ENCODE data around the gene LGI4.
"Not testable (repeated sequence)": the region's sequence is repeated elsewhere in the genome, so short reads cannot be mapped to it uniquely, and the experiment has no call there.

The LGI4 gene

GRCh38 chr19:35155441-35155840 lies 20.6 kb upstream of the LGI4 start:
- in situ Hi-C loops (cut with MboI; ENCODE audit: low pct_unique_long_range_greater_than_20kb, low sequenced_read_pairs, unreplicated experiment): no loop called here
- no peak for TF ChIP-seq CTCF (IDR thresholded peaks at IDR 0.05; ENCODE audit: extremely low read depth, insufficient read depth, missing control alignments)
- no peak for DNase-seq (ENCODE audit: low spot score)

GRCh38 chr19:35154525-35155406 lies 19.9 kb upstream of the LGI4 start, which contains the start of gene FXYD5:
TSS of gene FXYD5 (plus strand) at chr19:35154735. CDS start at chr19:35155551, 816 bp downstream.
- no peak for TF ChIP-seq CTCF (IDR thresholded peaks at IDR 0.05; ENCODE audit: extremely low read depth, insufficient read depth, missing control alignments)
- in situ Hi-C loops (cut with MboI; ENCODE audit: low pct_unique_long_range_greater_than_20kb, low sequenced_read_pairs, unreplicated experiment): no loop called here
- DNase-seq (ENCODE audit: low spot score): peak; percentile 78

DNA sequence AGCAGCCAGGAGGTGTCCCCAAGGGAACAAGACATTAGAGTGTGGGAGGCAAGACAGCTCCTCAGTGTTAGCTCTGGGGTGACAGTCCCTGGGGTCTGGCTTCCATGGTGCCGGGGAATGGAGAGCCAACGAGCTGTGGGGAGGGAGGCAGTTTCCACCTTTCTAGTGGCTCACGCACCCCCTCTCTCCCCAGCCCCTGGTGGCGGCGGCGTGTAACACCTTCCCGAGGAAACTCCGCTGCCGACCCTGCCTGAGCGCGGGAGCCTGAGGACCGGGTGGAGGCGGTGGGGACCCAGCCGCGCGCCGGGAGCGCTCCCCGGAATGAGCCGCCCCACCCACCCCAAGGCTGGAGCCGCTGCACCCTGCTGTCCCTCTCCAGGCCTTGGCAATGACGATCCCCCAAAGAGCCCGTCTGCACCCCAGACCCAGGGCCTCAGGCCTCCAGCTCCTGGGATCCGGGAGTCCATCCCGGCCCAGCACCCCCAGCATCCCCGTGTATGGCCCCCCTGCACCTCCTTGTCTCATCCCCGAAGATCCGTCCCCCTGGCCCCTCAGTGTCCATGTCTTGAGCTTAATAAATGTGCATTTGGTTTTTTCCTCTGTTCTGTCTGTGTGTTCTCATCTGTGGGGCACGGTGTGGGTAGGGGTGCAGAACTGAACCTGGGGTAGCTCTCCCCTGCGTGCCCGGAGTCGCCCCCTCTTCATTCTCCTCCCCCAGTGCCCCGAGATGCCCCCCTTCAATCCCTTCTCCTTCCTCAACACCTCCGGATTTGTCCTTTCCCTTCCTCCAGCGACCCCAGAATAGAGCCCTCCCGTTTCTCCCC lies 19.1 kb upstream of the LGI4 start:
- TF ChIP-seq CTCF (IDR thresholded peaks at IDR 0.05; ENCODE audit: extremely low read depth, insufficient read depth, missing control alignments): peak; percentile 63
- peak; percentile 79 for DNase-seq (ENCODE audit: low spot score)
- in situ Hi-C loops (cut with MboI; ENCODE audit: low pct_unique_long_range_greater_than_20kb, low sequenced_read_pairs, unreplicated experiment): no loop called here

- in situ Hi-C loops (cut with MboI; ENCODE audit: low pct_unique_long_range_greater_than_20kb, low sequenced_read_pairs, unreplicated experiment); DNase-seq (ENCODE audit: low spot score): not testable (repeated sequence)
Observed at GRCh38 chr19:35153129-35153522, 18.3 kb upstream of the LGI4 start.

DNA sequence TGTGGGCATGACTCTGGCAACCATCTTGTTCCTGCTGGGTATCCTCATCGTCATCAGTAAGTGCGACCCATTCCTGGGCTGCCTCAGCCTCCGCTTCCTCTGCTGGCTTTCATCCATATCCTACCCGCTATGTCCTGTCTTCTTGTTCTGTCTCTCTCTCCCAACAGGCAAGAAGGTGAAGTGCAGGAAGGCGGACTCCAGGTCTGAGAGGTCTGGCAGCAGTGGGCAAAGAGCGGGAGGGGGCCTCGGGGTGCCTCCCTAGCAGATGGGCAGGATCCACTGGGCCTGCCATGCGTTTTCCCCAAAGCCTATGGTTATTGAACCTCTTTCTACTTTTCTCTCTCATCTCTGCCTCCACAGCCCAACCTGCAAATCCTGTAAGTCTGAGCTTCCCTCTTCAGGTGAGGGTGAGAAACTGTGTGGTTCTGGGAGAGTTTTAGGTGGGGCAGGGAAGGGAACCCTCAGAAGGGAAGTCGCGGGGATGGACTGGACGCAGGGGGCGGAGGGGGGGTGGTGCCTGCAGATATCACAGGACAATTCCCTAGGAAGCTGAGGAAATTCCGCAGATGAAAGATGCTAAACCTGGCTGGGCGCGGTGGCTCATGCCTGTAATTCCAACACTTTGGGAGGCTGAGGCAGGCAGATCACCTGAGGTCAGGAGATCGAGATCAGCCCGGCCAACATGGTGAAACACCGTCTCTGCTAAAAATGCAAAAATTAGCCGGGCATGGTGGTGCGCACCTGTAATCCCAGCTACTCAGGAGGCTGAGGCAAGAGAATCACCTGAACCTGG lies 16.6 kb upstream of the LGI4 start:
- no peak for TF ChIP-seq CTCF (IDR thresholded peaks at IDR 0.05; ENCODE audit: extremely low read depth, insufficient read depth, missing control alignments)
- in situ Hi-C loops (cut with MboI; ENCODE audit: low pct_unique_long_range_greater_than_20kb, low sequenced_read_pairs, unreplicated experiment): no loop called here
- DNase-seq (ENCODE audit: low spot score): no peak

- in situ Hi-C loops (cut with MboI; ENCODE audit: low pct_unique_long_range_greater_than_20kb, low sequenced_read_pairs, unreplicated experiment): no loop called here
- no peak for DNase-seq (ENCODE audit: low spot score)
- no peak for TF ChIP-seq CTCF (IDR thresholded peaks at IDR 0.05; ENCODE audit: extremely low read depth, insufficient read depth, missing control alignments)
Observed at GRCh38 chr19:35150445-35150844, 15.6 kb upstream of the LGI4 start.
